H9 (cell line): ENCODE results near the gene PDZD2. TPM values are rescaled to one million over a fixed set of nuclear protein-coding genes. Genes with fewer than 3 reads are reported as not detected.

Experiments
- DNase-seq: peaks from one replicate; pipeline ENCODE4 v3.0.0-alpha.2; 2017
- H2AFZ ChIP-seq: one replicate; pipeline ENCODE4 v1.6.1; 2013; ENCODE audit warnings: mild to moderate bottlenecking, low read length, control low read depth, moderate library complexity
- H2AK5ac ChIP-seq: 2 replicates; pipeline ENCODE4 v1.6.1; 2013; ENCODE audit warnings: low read length, control low read depth, mixed read lengths; ENCODE audit not compliant: insufficient read length
- H2BK120ac ChIP-seq: one replicate; pipeline ENCODE4 v1.6.1; 2013; ENCODE audit warnings: low read depth, mild to moderate bottlenecking, low read length, control low read depth, inconsistent platforms; ENCODE audit not compliant: poor library complexity, severe bottlenecking
- H2BK12ac ChIP-seq: 2 replicates; pipeline ENCODE4 v1.6.1; 2013; ENCODE audit warnings: low read length, control low read depth, mixed read lengths, low read depth; ENCODE audit not compliant: insufficient read length
- H2BK15ac ChIP-seq: 2 replicates; pipeline ENCODE4 v1.6.1; 2013; ENCODE audit warnings: low read depth, low read length, control low read depth
- H2BK20ac ChIP-seq: one replicate; pipeline ENCODE4 v1.6.1; 2013; ENCODE audit warnings: low read depth, mild to moderate bottlenecking, low read length, control low read depth, inconsistent platforms; ENCODE audit not compliant: poor library complexity, severe bottlenecking
- H2BK5ac ChIP-seq: 2 replicates; pipeline ENCODE4 v1.6.1; 2013; ENCODE audit warnings: low read length, control low read depth, mixed read lengths; ENCODE audit not compliant: insufficient read length
- H3K14ac ChIP-seq: 2 replicates; pipeline ENCODE4 v1.6.1; 2013; ENCODE audit warnings: low read length, control low read depth; ENCODE audit not compliant: insufficient read depth
- H3K18ac ChIP-seq: 2 replicates; pipeline ENCODE4 v1.6.1; 2013; ENCODE audit warnings: low read depth, mild to moderate bottlenecking, mixed read lengths, low read length, control low read depth; ENCODE audit not compliant: insufficient read length
- H3K23ac ChIP-seq: 2 replicates; pipeline ENCODE4 v1.6.1; 2013; ENCODE audit warnings: low read length, control low read depth, mixed read lengths, low read depth; ENCODE audit not compliant: insufficient read length
- H3K23me2 ChIP-seq: 2 replicates; pipeline ENCODE4 v1.6.1; 2013; ENCODE audit warnings: low read depth, mild to moderate bottlenecking, mixed read lengths, low read length, control low read depth; ENCODE audit not compliant: insufficient read length, poor library complexity, severe bottlenecking
- H3K27ac ChIP-seq: 2 replicates; pipeline ENCODE4 v1.5.1; 2013; ENCODE audit warnings: low read length, control low read depth, mixed read lengths, low read depth; ENCODE audit not compliant: insufficient read length
- H3K27me3 ChIP-seq: 2 replicates; pipeline ENCODE4 v1.6.1; 2013; ENCODE audit warnings: low read length, control low read depth, inconsistent platforms; ENCODE audit not compliant: insufficient read depth
- H3K4ac ChIP-seq: 2 replicates; pipeline ENCODE4 v1.6.1; 2013; ENCODE audit warnings: low read depth, mild to moderate bottlenecking, control low read depth, inconsistent platforms, low read length, moderate library complexity
- H3K4me1 ChIP-seq: 2 replicates; pipeline ENCODE4 v1.6.1; 2013; ENCODE audit warnings: low read length, control low read depth, inconsistent platforms; ENCODE audit not compliant: insufficient read depth
- H3K4me2 ChIP-seq: 2 replicates; pipeline ENCODE4 v1.6.1; 2013; ENCODE audit warnings: low read length, control low read depth, mixed read lengths; ENCODE audit not compliant: insufficient read length, insufficient read depth
- H3K56ac ChIP-seq: 2 replicates; pipeline ENCODE4 v1.6.1; 2013; ENCODE audit warnings: low read depth, mild to moderate bottlenecking, mixed read lengths, low read length, control low read depth; ENCODE audit not compliant: insufficient read length
- H3K79me1 ChIP-seq: 2 replicates; pipeline ENCODE4 v1.6.1; 2013; ENCODE audit warnings: low read depth, mild to moderate bottlenecking, moderate library complexity, low read length, control low read depth, inconsistent platforms; ENCODE audit not compliant: insufficient read depth, poor library complexity, severe bottlenecking
- H3K79me2 ChIP-seq: 2 replicates; pipeline ENCODE4 v1.6.1; 2013; ENCODE audit warnings: low read length, control low read depth, inconsistent platforms; ENCODE audit not compliant: insufficient read depth
- H3K9ac ChIP-seq: 2 replicates; pipeline ENCODE4 v1.6.1; 2013; ENCODE audit warnings: low read length, control low read depth, mixed read lengths; ENCODE audit not compliant: insufficient read length; ENCODE audit errors: extremely low read depth
- H3K9me3 ChIP-seq: one replicate; pipeline ENCODE4 v1.6.1; 2013; ENCODE audit warnings: low read depth, low read length, inconsistent platforms; ENCODE audit not compliant: control insufficient read depth
- H3T11ph ChIP-seq: one replicate; pipeline ENCODE4 v1.6.1; 2013; ENCODE audit warnings: mild to moderate bottlenecking, low read length, control low read depth, inconsistent platforms
- H4K20me1 ChIP-seq: one replicate; pipeline ENCODE4 v1.6.1; 2013; ENCODE audit not compliant: control insufficient read depth, insufficient read length, insufficient read depth
- H4K5ac ChIP-seq: 2 replicates; pipeline ENCODE4 v1.6.1; 2013; ENCODE audit warnings: low read depth, mild to moderate bottlenecking, mixed read lengths, low read length, control low read depth; ENCODE audit not compliant: insufficient read length
- H4K8ac ChIP-seq: replicated peaks from 2 replicates; pipeline ENCODE4 v1.6.1; 2013; ENCODE audit warnings: low read length, control low read depth, mixed read lengths, low read depth; ENCODE audit not compliant: insufficient read length
- H4K91ac ChIP-seq: 2 replicates; pipeline ENCODE4 v1.6.1; 2013; ENCODE audit warnings: low read depth, mild to moderate bottlenecking, moderate library complexity, mixed read lengths, low read length, control low read depth; ENCODE audit not compliant: insufficient read length
- H3K27ac Mint-ChIP-seq, 3 experiments: 2 replicates in 2 of 3; 3 replicates in 1 of 3; pipeline ENCODE4 v1.8.0; 2020 to 2021; ENCODE audit warnings: mixed read lengths in 3 of 3, mild to moderate bottlenecking in 1 of 3, moderate library complexity in 1 of 3
- H3K27me3 Mint-ChIP-seq: 2 replicates; pipeline ENCODE4 v1.8.0; 2021; ENCODE audit warnings: low read depth, mild to moderate bottlenecking, moderate library complexity, mixed read lengths
- H3K36me3 Mint-ChIP-seq, 3 experiments: 2 replicates in 2 of 3; 3 replicates in 1 of 3; pipeline ENCODE4 v1.8.0; 2020 to 2021; ENCODE audit warnings: low read depth in 3 of 3, mixed read lengths in 3 of 3; ENCODE audit not compliant: insufficient read depth in 1 of 3
- H3K4me1 Mint-ChIP-seq, 2 experiments: 2 replicates each; pipeline ENCODE4 v1.8.0; 2020; ENCODE audit warnings: mixed read lengths in 2 of 2
- H3K4me3 Mint-ChIP-seq, 2 experiments: 2 replicates in 1 of 2; 3 replicates in 1 of 2; pipeline ENCODE4 v1.8.0; 2020 to 2021; ENCODE audit warnings: mild to moderate bottlenecking in 2 of 2, mixed read lengths in 2 of 2, moderate library complexity in 1 of 2
- H3K9me3 Mint-ChIP-seq, 2 experiments: 2 replicates in 1 of 2; 3 replicates in 1 of 2; pipeline ENCODE4 v1.8.0; 2020; ENCODE audit warnings: mild to moderate bottlenecking in 2 of 2, mixed read lengths in 2 of 2, moderate library complexity in 1 of 2
- CTCF ChIP-seq: fragments of 200-600 bp; sonication (generic); conservative IDR thresholded peaks from 3 replicates; pipeline ENCODE4 v1.8.0; 2021; ENCODE audit warnings: antibody characterized with exemption, mild to moderate bottlenecking
- total RNA-seq: library from RNA; stranded (reverse); gene quantifications from 2 replicates; pipeline ENCODE4 v1.2.1, GENCODE V29; 2021

The PDZD2 gene
- total RNA-seq, 1 experiment from 2014 or later: 9.9 TPM

DNA sequence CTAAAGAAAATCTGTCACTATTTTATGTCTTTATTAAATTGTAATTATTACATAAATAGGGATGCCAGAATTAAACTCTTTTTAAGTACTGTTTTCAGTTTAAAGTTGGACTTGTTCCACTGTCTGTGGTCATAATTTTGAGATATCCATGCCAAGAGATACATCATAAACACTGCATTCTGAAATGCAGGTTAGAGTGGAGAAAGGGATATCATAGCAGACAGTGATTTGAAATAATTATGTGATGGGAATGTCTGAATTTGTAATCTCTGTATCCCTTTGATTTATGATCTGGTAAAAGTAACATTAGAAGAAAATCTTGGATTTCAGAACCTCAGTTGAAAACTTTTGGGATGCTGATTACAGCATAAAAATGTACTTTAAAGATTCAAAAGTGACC is 313.1 kb downstream of the PDZD2 start:
- H3K9me3 Mint-ChIP-seq: no peaks in the 10 kb centered on the region
- no peak overlapping the region for H4K91ac ChIP-seq
- no peak overlapping the region for H3K18ac ChIP-seq
- no peak overlapping the region for H3K9ac ChIP-seq
- H3K4ac ChIP-seq: no peak overlapping the region
- no peak overlapping the region for H2AFZ ChIP-seq
- no peak overlapping the region for H2BK20ac ChIP-seq
- no peaks in the 10 kb centered on the region for H4K20me1 ChIP-seq
- no peak overlapping the region for H2BK120ac ChIP-seq
- H3K27me3 ChIP-seq: no peaks in the 10 kb centered on the region
- H3K79me1 ChIP-seq: no peaks in the 10 kb centered on the region
- no peak overlapping the region for H3K23ac ChIP-seq
- no peaks in the 10 kb centered on the region for H3K4me1 ChIP-seq
- H3K4me1 Mint-ChIP-seq: peaks cover 0 to 7% of the 10 kb centered on the region in 2 experiments; a peak in 2 of 4 replicates
- H3K27ac ChIP-seq: no peak overlapping the region
- no peak overlapping the region for H3K56ac ChIP-seq
- H2BK15ac ChIP-seq: no peak overlapping the region
- H4K5ac ChIP-seq: no peak overlapping the region
- H3K23me2 ChIP-seq: no peaks in the 10 kb centered on the region
- no peak overlapping the region for H2BK5ac ChIP-seq
- H3K4me2 ChIP-seq: no peak overlapping the region
- H3K27ac Mint-ChIP-seq: no peak overlapping the region
- no peak overlapping the region for H4K8ac ChIP-seq
- H3K9me3 ChIP-seq: no peaks in the 10 kb centered on the region
- H3K14ac ChIP-seq: no peak overlapping the region
- H3K27me3 Mint-ChIP-seq: no peaks in the 10 kb centered on the region
- H3K79me2 ChIP-seq: no peaks in the 10 kb centered on the region
- H2BK12ac ChIP-seq: no peak overlapping the region
- 0 out of 7 replicates have a peak, but pooled peaks cover 0 to 7% (median 0%) of the 10 kb centered on the region in 3 experiments for H3K36me3 Mint-ChIP-seq
- H3T11ph ChIP-seq: no peak overlapping the region
- TF ChIP-seq CTCF: no peak
- no peak overlapping the region for H3K4me3 Mint-ChIP-seq
- no peak for DNase-seq
- H2AK5ac ChIP-seq: no peak overlapping the region
